Measurements from ENCODE around the gene TRIM47. TPM values are rescaled to one million over a fixed set of nuclear protein-coding genes. Genes with fewer than 3 reads are reported as not detected.

The TRIM47 gene
- total RNA-seq, 4 donors from 2014 or later, result 67.8 to 147 (median 81.9) TPM

GRCh38 chr17:75824666-75825065 is 53.7 kb downstream of the TRIM47 start:
- Histone ChIP-seq H3K36me3 (peaks cover 17 to 79% (median 66%) of the 10 kb centered on the region in 4 donors), H3K9me3 (no peaks in the 10 kb centered on the region), H3K4me1 (peaks cover 26 to 45% (median 34%) of the 10 kb centered on the region in 4 donors), H3K27ac (replicated peaks in 1 of 4) (peak overlapping the region; percentile 44 to 84 (median 50)), H3K4me3 (no peak overlapping the region), H3K27me3 (no peaks in the 10 kb centered on the region)
- TF ChIP-seq POLR2A (IDR thresholded peaks at IDR 0.05; ENCODE audit: low read depth), result no peak
- TF ChIP-seq POLR2AphosphoS5 (IDR thresholded peaks at IDR 0.05), result no peak
- TF ChIP-seq CTCF (IDR thresholded peaks at IDR 0.05), result no peak
- intact Hi-C loops (cut with DNase I), result loop anchor here (10.0 kb wide), 1 partner anchor 60 kb away; the partner anchor contains the start of gene GALK1
- DNase-seq (ENCODE audit: extremely low spot score), result no peak
- 60% methylated on average over 1 of the region's 2 CpGs for WGBS

Other genes with a start within 250 kb of the TRIM47 start
- gene SMIM5, start 245.1 kb downstream of the TRIM47 start, total RNA-seq, result 1 to 10 TPM; 4.3 to 6.6 (median 5.6) TPM
- gene RECQL5, start 211.4 kb downstream of the TRIM47 start, total RNA-seq, result 10 to 100 TPM in 3 of 4 donors, 1 to 10 TPM in 1; 6.3 to 14.7 (median 11.9) TPM
- 10 to 100 TPM; 50.3 to 81.3 (median 77.6) TPM for gene SAP30BP, start 211.2 kb downstream of the TRIM47 start, total RNA-seq
- gene ITGB4, start 157.1 kb downstream of the TRIM47 start, total RNA-seq, result 10 to 100 TPM; 36.5 to 57.4 (median 46.6) TPM
- 10 to 100 TPM; 16.9 to 34.1 (median 24.4) TPM for gene GALK1, start 113.4 kb downstream of the TRIM47 start, total RNA-seq
- 10 to 100 TPM; 18.0 to 23.7 (median 20.0) TPM for gene UNK, start 93.8 kb downstream of the TRIM47 start, total RNA-seq
- gene UNC13D, start 34.2 kb downstream of the TRIM47 start, total RNA-seq, result 1 to 10 TPM; 5.9 to 10.0 (median 9.0) TPM
- 10 to 100 TPM; 48.2 to 95.8 (median 85.2) TPM for gene WBP2, start 23.2 kb downstream of the TRIM47 start, total RNA-seq
- 10 to 100 TPM; 13.3 to 36.4 (median 27.4) TPM for gene TRIM65, start 18.4 kb upstream of the TRIM47 start, total RNA-seq
- gene MRPL38, start 26.3 kb upstream of the TRIM47 start, total RNA-seq, result 10 to 100 TPM; 32.5 to 61.7 (median 44.1) TPM
- gene FBF1, start 62.5 kb upstream of the TRIM47 start, total RNA-seq, result 10 to 100 TPM in 2 of 4 donors, 1 to 10 TPM in 2; 7.8 to 15.0 (median 10.4) TPM
- 10 to 100 TPM; 45.3 to 57.4 (median 48.9) TPM for gene ACOX1, start 100.6 kb upstream of the TRIM47 start, total RNA-seq
- gene TEN1, start 100.7 kb upstream of the TRIM47 start, total RNA-seq, result 10 to 100 TPM in 3 of 4 donors, 1 to 10 TPM in 1; 4.6 to 11.3 (median 10.7) TPM
- gene CDK3, start 122.3 kb upstream of the TRIM47 start, total RNA-seq, result 1 to 10 TPM in 2 of 4 donors, under 1 TPM in 1, not detected in 1; 0.65 to 2.2 (median 1.2) TPM
- 1 to 10 TPM in 2 of 4 donors, under 1 TPM in 2; 0.19 to 2.1 (median 1.1) TPM for gene EVPL, start 148.7 kb upstream of the TRIM47 start, total RNA-seq
- 10 to 100 TPM; 41.9 to 56.9 (median 50.0) TPM for gene SRP68, start 193.9 kb upstream of the TRIM47 start, total RNA-seq
- under 1 TPM in 1 of 4 donors, not detected in 3; 0.50 TPM for gene GALR2, start 196.2 kb upstream of the TRIM47 start, total RNA-seq
- gene ZACN, start 200.6 kb upstream of the TRIM47 start, total RNA-seq, result under 1 TPM in 1 of 4 donors, not detected in 3; 0.13 TPM
- 10 to 100 TPM; 65.2 to 94.4 (median 77.1) TPM for gene EXOC7, start 225.2 kb upstream of the TRIM47 start, total RNA-seq

Measured in esophagus muscularis mucosa (tissue), 4 donors.